ENCODE results near the gene ZFPM1.

Gene ZFPM1

DNA sequence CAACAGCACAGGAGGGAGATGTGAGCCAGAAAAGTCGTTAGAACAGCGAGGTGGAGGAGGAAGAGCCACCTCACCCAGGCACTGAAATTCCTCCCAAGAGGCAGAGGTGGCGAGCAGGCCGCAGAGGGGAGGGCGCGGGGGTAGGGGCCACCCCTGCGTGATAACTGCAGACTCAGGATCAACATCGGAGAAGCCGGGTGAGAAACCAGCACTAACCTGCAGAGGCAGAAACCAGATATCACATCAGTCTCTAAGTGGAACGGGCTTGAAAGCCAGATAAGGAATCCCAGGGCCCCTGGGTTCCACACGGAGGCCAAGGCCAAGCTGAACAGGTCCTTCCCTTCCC, 77.8 kb downstream of the ZFPM1 start:
- DNase-seq = peak; percentile 90

GRCh38 chr16:88531346-88531745, 78.3 kb downstream of the ZFPM1 start:
- DNase-seq = no peak

DNA sequence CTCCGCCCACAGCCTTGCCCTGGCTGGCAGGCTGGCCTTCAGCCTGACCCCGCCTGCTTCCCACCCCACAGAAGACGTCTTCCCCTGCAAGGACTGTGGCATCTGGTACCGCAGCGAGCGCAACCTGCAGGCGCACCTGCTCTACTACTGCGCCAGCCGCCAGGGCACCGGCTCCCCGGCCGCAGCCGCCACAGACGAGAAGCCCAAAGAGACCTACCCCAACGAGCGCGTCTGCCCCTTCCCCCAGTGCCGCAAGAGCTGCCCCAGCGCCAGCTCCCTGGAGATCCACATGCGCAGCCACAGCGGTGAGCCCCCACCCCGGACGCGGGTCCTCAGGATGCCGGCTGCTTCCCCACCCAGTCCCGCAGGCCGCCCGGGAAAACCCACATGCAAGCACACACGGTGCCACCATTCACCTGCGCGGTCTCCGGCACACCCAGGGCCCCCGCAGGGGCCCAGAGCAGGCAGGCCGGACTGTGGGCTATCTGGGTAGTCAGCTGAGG, 78.9 kb downstream of the ZFPM1 start:
- DNase-seq = no peak

DNA sequence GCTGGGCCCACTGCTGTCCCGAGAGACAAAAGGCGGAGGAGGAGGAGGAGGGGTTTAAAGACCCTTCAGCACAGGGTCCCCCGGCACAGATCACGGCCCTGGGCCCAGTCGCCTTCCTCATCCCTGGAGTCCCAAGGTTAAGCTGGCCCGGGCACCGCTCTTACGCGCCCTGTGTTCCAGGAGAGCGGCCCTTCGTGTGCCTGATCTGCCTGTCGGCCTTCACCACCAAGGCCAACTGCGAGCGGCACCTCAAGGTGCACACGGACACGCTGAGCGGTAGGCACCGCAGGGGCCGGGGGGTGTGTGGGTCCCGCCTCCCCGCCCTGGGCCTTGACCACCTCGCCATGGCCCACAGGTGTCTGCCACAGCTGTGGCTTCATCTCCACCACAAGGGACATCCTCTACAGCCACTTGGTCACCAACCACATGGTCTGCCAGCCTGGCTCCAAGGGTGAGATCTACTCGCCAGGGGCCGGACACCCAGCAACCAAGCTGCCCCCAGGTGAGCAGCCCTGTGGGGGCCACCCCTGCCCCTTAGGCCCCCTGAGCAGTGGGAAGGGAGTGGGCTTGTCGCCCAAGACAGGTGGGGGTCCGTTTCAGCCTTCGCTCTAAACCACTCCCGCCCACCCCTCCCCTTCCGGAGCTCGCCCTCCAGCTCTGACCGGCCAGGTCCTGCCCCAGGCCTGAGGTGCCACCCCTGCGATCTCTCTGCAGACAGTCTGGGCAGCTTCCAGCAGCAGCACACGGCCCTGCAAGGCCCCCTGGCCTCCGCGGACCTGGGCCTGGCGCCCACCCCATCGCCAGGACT, 79.6 kb downstream of the ZFPM1 start:
- no peak for DNase-seq

GRCh38 chr16:88533381-88533917, 80.4 kb downstream of the ZFPM1 start:
- DNase-seq = no peak

DNA sequence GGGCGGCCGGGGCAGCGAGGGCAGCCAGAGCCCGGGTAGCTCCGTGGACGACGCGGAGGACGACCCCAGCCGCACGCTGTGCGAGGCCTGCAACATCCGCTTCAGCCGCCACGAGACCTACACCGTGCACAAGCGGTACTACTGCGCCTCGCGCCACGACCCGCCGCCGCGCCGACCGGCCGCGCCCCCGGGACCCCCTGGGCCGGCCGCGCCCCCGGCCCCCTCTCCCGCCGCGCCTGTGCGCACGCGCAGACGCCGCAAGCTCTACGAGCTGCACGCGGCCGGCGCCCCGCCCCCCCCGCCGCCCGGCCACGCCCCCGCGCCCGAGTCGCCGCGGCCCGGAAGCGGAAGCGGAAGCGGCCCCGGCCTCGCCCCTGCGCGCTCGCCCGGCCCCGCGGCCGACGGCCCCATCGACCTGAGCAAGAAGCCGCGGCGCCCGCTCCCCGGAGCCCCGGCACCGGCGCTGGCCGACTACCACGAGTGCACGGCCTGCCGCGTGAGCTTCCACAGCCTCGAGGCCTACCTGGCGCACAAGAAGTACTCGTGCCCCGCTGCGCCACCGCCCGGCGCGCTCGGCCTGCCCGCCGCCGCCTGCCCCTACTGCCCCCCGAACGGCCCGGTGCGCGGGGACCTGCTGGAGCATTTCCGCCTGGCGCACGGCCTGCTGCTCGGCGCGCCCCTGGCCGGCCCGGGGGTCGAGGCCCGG, 81.0 kb downstream of the ZFPM1 start:
- peak; percentile 78 for DNase-seq

GRCh38 chr16:88534638-88535190, 81.6 kb downstream of the ZFPM1 start:
- peak; percentile 39 for DNase-seq

DNA sequence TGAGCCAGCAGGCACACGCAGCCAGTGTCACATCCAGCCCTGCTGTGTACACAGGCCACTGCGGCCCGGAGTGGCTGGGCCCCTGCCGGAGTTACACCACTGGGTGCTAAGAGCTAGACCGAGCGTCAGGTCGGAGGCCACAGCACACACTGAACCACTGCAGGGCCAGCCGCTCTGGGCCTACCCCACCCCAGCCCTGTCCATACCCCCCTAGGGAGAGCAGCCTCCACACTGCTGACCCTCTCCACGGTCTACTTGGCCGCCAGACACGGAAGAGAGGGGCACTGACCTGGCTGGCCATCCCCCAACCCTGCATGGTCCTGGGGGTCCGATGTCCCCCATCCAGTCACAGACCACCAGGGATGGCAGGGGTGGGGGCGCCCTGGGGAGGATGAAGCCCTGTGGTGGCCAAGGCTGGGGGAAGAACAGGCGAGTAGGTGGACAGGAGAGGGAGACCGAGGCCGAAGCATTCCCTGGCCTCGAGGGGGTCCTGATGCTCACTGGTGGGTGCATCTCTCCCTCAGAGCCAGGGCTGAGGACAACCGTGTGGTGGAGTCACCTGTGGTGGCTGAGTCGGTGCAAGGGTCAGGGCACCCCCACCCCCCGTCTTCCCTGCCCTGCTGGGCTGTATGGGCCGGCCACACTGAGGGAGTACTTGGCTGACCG, 82.2 kb downstream of the ZFPM1 start:
- no peak for DNase-seq

DNA sequence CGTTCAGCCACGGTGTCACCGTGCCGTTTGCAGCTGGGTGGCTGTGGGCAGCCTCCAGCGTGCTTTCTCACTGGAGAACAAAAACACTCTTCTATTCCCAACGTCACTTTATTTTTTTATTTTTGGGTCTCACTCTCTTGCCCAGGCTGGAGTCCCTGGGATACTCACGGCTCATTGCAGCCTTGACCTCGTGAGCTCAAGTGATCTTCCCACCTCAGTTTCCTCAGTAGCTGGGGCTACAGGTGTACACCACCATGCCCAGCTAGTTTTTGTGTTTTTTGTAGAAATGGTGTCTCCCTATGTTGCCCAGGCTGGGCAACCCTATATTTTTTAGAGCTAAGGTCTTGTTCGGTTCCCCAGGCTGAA, 82.8 kb downstream of the ZFPM1 start:
- DNase-seq = no peak

DNA sequence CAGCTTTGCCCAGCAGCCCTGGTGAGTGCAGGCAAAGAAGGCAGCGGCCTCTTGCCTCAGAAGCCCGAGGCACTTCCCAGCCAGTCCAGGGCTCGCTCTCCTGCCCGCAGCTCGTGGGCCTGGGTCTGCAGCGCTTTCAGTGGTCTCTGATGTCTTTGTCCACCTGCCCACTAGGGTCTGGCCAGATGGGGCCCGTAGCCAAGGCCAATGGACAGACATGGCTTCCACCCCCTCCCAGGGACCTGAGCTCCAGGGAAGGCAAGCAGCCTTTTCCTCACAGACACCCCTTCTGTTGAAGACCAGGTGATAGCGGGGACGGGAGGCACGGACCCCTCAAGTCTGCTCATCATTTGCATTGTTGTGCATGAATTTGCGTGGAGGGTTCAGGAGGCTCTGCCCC, 83.4 kb downstream of the ZFPM1 start:
- DNase-seq = no peak

- peak; percentile 66 for DNase-seq
Measured at GRCh38 chr16:88536971-88537751, 84.1 kb downstream of the ZFPM1 start.

GRCh38 chr16:88537859-88538258, 84.8 kb downstream of the ZFPM1 start:
- DNase-seq = no peak

- no peak for DNase-seq
Measured at GRCh38 chr16:88538366-88539060, 85.4 kb downstream of the ZFPM1 start.

- DNase-seq = no peak
Measured at GRCh38 chr16:88539261-88539651, 86.2 kb downstream of the ZFPM1 start.

DNA sequence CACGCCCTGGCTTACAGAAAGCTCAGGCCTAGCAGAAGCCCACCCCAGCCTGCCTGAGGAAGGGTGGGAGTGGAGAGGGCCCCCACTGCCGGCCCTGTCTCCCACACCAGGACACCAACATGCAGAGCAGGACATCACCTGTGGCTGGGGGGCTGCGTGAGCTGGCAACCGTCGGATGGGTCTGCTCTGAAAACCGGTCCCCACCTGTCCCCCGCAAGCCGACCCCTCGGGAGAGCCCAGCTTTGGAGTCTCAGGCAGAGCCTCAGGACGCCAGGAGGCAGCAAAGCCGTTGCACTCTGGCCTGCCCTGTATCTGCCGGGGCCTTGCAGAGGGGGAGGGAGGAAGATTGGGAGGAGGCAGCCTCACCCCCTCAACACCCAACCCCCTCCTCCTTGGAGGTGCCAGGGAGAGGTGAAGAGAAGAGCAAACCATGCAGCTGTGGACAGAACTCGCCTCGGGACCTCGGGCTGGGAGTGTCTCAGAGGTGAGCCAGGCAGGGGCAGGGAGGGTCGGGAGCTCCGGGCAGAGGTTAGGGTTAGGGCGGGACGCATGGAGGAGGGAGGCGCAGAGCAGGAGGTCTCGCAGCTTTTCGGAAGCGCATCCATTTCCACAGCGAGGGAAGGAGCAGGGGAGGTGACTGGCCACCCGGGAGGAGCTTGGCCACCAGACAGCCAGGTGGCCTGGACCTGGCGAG, 86.7 kb downstream of the ZFPM1 start:
- DNase-seq = peak; percentile 41

GRCh38 chr16:88540346-88540977, 87.4 kb downstream of the ZFPM1 start:
- DNase-seq = no peak

- no peak for DNase-seq
Measured at GRCh38 chr16:88541831-88542616, 88.9 kb downstream of the ZFPM1 start.

GRCh38 chr16:88543230-88543813, 90.2 kb downstream of the ZFPM1 start:
- no peak for DNase-seq

DNA sequence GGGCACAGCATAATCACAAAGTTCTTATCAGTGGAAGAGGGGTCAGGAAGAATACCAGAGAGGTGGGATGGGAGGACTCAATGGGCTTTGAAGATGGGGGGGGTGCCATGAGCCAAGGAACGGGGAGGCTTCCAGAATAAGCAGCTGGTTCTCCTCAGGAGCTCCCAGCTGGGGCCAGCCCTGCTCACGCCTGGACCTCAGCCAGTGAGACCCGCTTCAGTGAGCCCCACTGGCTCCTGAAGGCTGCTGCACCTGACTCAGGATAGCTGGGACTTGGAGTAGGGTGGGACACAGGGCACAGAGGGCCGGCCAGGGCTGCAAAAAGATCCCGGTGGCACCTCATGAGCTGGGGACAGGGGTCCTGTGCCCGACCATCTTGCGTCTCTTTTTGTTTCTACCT, 92.7 kb downstream of the ZFPM1 start:
- no peak for DNase-seq
